PC-3 (cell line): ENCODE measurements around the gene CLIC1.

ENCODE experiments used
- CTCF ChIP-seq: fragments of 300-600 bp; sonication (generic); conservative IDR thresholded peaks from 2 replicates; pipeline ENCODE4 v1.5.1; 2017; ENCODE audit warnings: antibody characterized with exemption, low read depth, mild to moderate bottlenecking, low read length
- EZH2 ChIP-seq: fragments of 300-600 bp; sonication (generic); IDR thresholded peaks from one replicate; pipeline ENCODE4 v1.6.1; 2017; ENCODE audit warnings: antibody characterized with exemption, mild to moderate bottlenecking, low read length; ENCODE audit not compliant: unreplicated experiment
- EZH2phosphoT487 ChIP-seq: fragments of 300-600 bp; sonication (generic); IDR thresholded peaks from 2 replicates; pipeline ENCODE4 v1.6.1; 2018; ENCODE audit warnings: mild to moderate bottlenecking, antibody characterized with exemption, low read length, borderline replicate concordance

- no peak for TF ChIP-seq CTCF
- TF ChIP-seq EZH2phosphoT487: no peak
- no peak for TF ChIP-seq EZH2
These were observed 14.2 kb upstream of the CLIC1 start for GRCh38 chr6:31750411-31751022.
